GM12878 (cell line): ENCODE data around the gene TRERF1. TPM values are rescaled to one million over a fixed set of nuclear protein-coding genes. Genes with fewer than 3 reads are reported as not detected.

Source experiments
- ATAC-seq: fragments of 200-7000 bp; cut with Tn5 transposase; 3 replicates; pipeline ENCODE4 v1.9.1; 2020; ENCODE audit warnings: mild to moderate bottlenecking, moderate library complexity
- BruUV-seq: library from RNA; stranded (reverse); fragments of 400-500 nt; replicated peaks from 2 replicates; lab custom pipeline; 2021; lab: Mats Ljungman, UMichigan
- CTCF ChIA-PET: fragments of 300-600 bp; sonication (Branson Sonifier 250); formaldehyde crosslinking; extraction: SDS; loops from one replicate; lab custom pipeline; 2021; ENCODE audit warnings: inconsistent platforms; lab: Yijun Ruan, JAX
- POLR2A ChIA-PET: fragments of 350-600 bp; formaldehyde crosslinking; extraction: SDS; loops from one replicate; lab custom pipeline; 2021; ENCODE audit warnings: inconsistent platforms; lab: Charles Lee
- RAD21 ChIA-PET: fragments of 300-600 bp; sonication (Branson Sonifier 250); formaldehyde crosslinking; loops from one replicate; lab custom pipeline; 2023; ENCODE audit warnings: antibody characterized with exemption; ENCODE audit not compliant: unreplicated experiment; lab: Charles Lee
- SMC1A ChIA-PET: fragments of 300-600 bp; sonication (Branson Sonifier 250); formaldehyde crosslinking; loops from one replicate; lab custom pipeline; 2023; ENCODE audit not compliant: unreplicated experiment, uncharacterized antibody; lab: Charles Lee
- DNase-seq: peaks from one replicate; pipeline ENCODE4 v3.0.0-alpha.2; 2011; ENCODE audit warnings: low read depth, low spot score
- FAIRE-seq: peaks from 3 replicates; lab custom pipeline; 2011; peaks lifted over from hg19 to GRCh38; lab: Jason Lieb, UNC
- H2AFZ ChIP-seq: 2 replicates; pipeline ENCODE4 v1.6.0; 2011; ENCODE audit warnings: low read depth, low read length, control low read depth; ENCODE audit not compliant: control insufficient read depth
- H3K27ac ChIP-seq: 2 replicates; pipeline ENCODE4 v1.5.1; 2011; ENCODE audit warnings: control low read depth; ENCODE audit not compliant: control insufficient read depth, insufficient read depth
- H3K27me3 ChIP-seq, 2 experiments: replicated peaks in 1 of 2; 2 replicates each; pipeline versions ENCODE4 v1.6.0 to v1.6.1; 2011; ENCODE audit warnings: low read length in 1 of 2; ENCODE audit not compliant: control insufficient read depth in 2 of 2, insufficient read depth in 2 of 2
- H3K36me3 ChIP-seq, 2 experiments: 2 replicates each; pipeline ENCODE4 v1.5.1; 2011; ENCODE audit warnings: low read length in 1 of 2; ENCODE audit not compliant: control insufficient read depth in 2 of 2, insufficient read depth in 2 of 2
- H3K4me1 ChIP-seq: 2 replicates; pipeline ENCODE4 v1.6.1; 2011; ENCODE audit warnings: mild to moderate bottlenecking, low read length, moderate library complexity, mixed read lengths; ENCODE audit not compliant: control insufficient read depth, insufficient read depth
- H3K4me2 ChIP-seq: 2 replicates; pipeline ENCODE4 v1.6.0; 2011; ENCODE audit warnings: control low read depth; ENCODE audit not compliant: control insufficient read depth, insufficient read depth
- H3K4me3 ChIP-seq: fragments of 200-600 bp; sonication (generic); 2 replicates; pipeline ENCODE4 v1.5.1; 2016
- H3K79me2 ChIP-seq: 2 replicates; pipeline ENCODE4 v1.6.0; 2011; ENCODE audit warnings: low read length; ENCODE audit not compliant: control insufficient read depth, insufficient read depth
- H3K9ac ChIP-seq: 2 replicates; pipeline ENCODE4 v1.8.0; 2011; ENCODE audit warnings: low read length, control low read depth, mixed read lengths; ENCODE audit not compliant: control insufficient read depth, insufficient read depth
- H3K9me3 ChIP-seq: replicated peaks from 3 replicates; pipeline ENCODE4 v1.5.1; 2011; ENCODE audit warnings: mild to moderate bottlenecking, low read length; ENCODE audit not compliant: control insufficient read depth, insufficient read depth
- H4K20me1 ChIP-seq: 2 replicates; pipeline ENCODE4 v1.6.0; 2011; ENCODE audit not compliant: control insufficient read depth, insufficient read depth
- CREB1 ChIP-seq: IDR thresholded peaks from 2 replicates; pipeline ENCODE4 v1.6.1; 2012; ENCODE audit warnings: low read depth, mild to moderate bottlenecking, inconsistent platforms
- CTCF ChIP-seq, 3 experiments: IDR thresholded peaks in 2 of 3; conservative IDR thresholded peaks in 1 of 3; 2 replicates each; pipeline ENCODE4 v1.5.1; 2011; ENCODE audit warnings: low read depth in 3 of 3, low read length in 3 of 3, mild to moderate bottlenecking in 3 of 3, control low read depth in 2 of 3, moderate library complexity in 2 of 3, inconsistent platforms in 1 of 3, mixed read lengths in 1 of 3; ENCODE audit not compliant: control insufficient read depth in 2 of 3, insufficient read depth in 1 of 3; ENCODE audit errors: extremely low read depth in 1 of 3
- DPF2 ChIP-seq: fragments of 450-650 bp; IDR thresholded peaks from 2 replicates; pipeline ENCODE4 v1.6.1; 2017; ENCODE audit warnings: mild to moderate bottlenecking
- FOXK2 ChIP-seq: fragments of 450-650 bp; IDR thresholded peaks from 2 replicates; pipeline ENCODE4 v1.6.1; 2017; ENCODE audit warnings: mild to moderate bottlenecking, moderate library complexity
- NR2C1 ChIP-seq: fragments of 450-650 bp; IDR thresholded peaks from 2 replicates; pipeline ENCODE4 v1.6.1; 2017; ENCODE audit warnings: antibody characterized with exemption, mild to moderate bottlenecking, moderate library complexity
- RAD21 ChIP-seq: IDR thresholded peaks from 2 replicates; pipeline ENCODE4 v1.6.1; 2011; ENCODE audit warnings: mild to moderate bottlenecking, low read depth, low read length, moderate library complexity; ENCODE audit not compliant: insufficient read depth
- RUNX3 ChIP-seq: IDR thresholded peaks from 2 replicates; pipeline ENCODE4 v1.6.1; 2012; ENCODE audit warnings: low read length, inconsistent platforms
- USF1 ChIP-seq: IDR thresholded peaks from 2 replicates; pipeline ENCODE4 v1.6.1; 2011; ENCODE audit warnings: borderline replicate concordance, low read depth, mild to moderate bottlenecking, moderate library complexity, mixed read lengths, low read length; ENCODE audit not compliant: insufficient read depth; ENCODE audit errors: extremely low read length
- ZBTB11 ChIP-seq: fragments of 450-650 bp; formaldehyde crosslinking; IDR thresholded peaks from 2 replicates; pipeline ENCODE4 v1.5.0; 2022; ENCODE audit warnings: mild to moderate bottlenecking, missing genetic modification characterization
- ZNF592 ChIP-seq: fragments of 450-650 bp; IDR thresholded peaks from 2 replicates; pipeline ENCODE4 v1.6.1; 2017; ENCODE audit warnings: mild to moderate bottlenecking, moderate library complexity
- WGBS: methylation state at CpG from one replicate; pipeline ENCODE4 v1.1.6; 2016; ENCODE audit warnings: low lambda C conversion rate; ENCODE audit not compliant: insufficient replicate concordance, insufficient coverage; ENCODE audit errors: missing lambda C conversion rate; 5-methylcytosine and 5-hydroxymethylcytosine counted together
- in situ Hi-C: fragments of 300-500 bp; cut with MboI; formaldehyde crosslinking; loops from 9 replicates; pipeline ENCODE4 v1.14.3; 2018; ENCODE audit warnings: mixed read lengths
- intact Hi-C: fragments of 100-400 bp; cut with micrococcal nuclease; formaldehyde crosslinking; loops from one replicate; pipeline ENCODE4 v1.14.2; 2022; ENCODE audit not compliant: unreplicated experiment
- polyA plus RNA-seq, 11 experiments: library from polyadenylated mRNA; depleted of rRNA in 4 of 11; unstranded in 6 of 11; stranded (reverse) in 5 of 11; fragments of >200 nt; fragmentation: Nextera tagmentation in 4 of 11; fragmentation: Illumina TruSeq in 1 of 11; extraction: Ambion mirVana in 4 of 11; extraction: Trizol in 1 of 11; gene quantifications; 1 replicate in 1 of 11; 2 replicates in 10 of 11; pipeline versions ENCODE4 v1.2.1 to v1.2.3, GENCODE V29; 2011 to 2016; ENCODE audit warnings: inconsistent platforms in 2 of 11, missing spikeins in 2 of 11, low read depth in 1 of 11
- total RNA-seq, 4 experiments: library from RNA; depleted of rRNA in 3 of 4; stranded (reverse); fragments of >200 nt in 3 of 4; fragmentation: Illumina TruSeq in 1 of 4; extraction: Trizol in 1 of 4; gene quantifications; 2 replicates each; pipeline versions ENCODE4 v1.2.1 to v1.2.3, GENCODE V29; 2013 to 2021

TRERF1 gene
- total and polyA plus RNA-seq, 10 of the 15 experiments (the other 5 are each of a cell fraction or from before 2014, with no cell fraction given) = 2.2 to 19.4 (median 7.2) TPM

- in situ Hi-C loops = no loop called here
- Histone ChIP-seq H3K27me3 (no peaks in the 10 kb centered on the region), H3K36me3 (no peaks in the 10 kb centered on the region), H2AFZ (no peak overlapping the region), H3K9me3 (no peaks in the 10 kb centered on the region), H4K20me1 (peaks cover 4% of the 10 kb centered on the region), H3K9ac (no peak overlapping the region), H3K27ac (no peak overlapping the region), H3K4me2 (no peak overlapping the region), H3K79me2 (peaks cover 7% of the 10 kb centered on the region), H3K4me1 (peaks cover 6% of the 10 kb centered on the region), H3K4me3 (no peak overlapping the region)
- TF ChIP-seq DPF2 (no peak), FOXK2 (no peak), RUNX3 (0 out of 2 replicates have a peak, but pooled peaks have one; percentile 14), ZNF592 (no peak), NR2C1 (no peak), CTCF (IDR thresholded peaks at IDR 0.05 in 2 of 3, conservative IDR thresholded peaks at IDR 0.05 in 1 of 3; ENCODE audit: control insufficient read depth in 2 of 3, extremely low read depth in 1 of 3, insufficient read depth in 1 of 3, low read depth in 3 of 3, low read length in 3 of 3) (peak in 2 of 3 experiments; percentile 22; a peak in 2 of 6 replicates), CREB1 (no peak), ZBTB11 (no peak), RAD21 (peak; percentile 52), USF1 (no peak)
- ChIA-PET CTCF (interaction anchor here (1.7 kb wide), 1 partner anchor 151 kb away, joined by 6 read pairs; no protein-coding TSS in a partner anchor), RAD21 (interaction anchor here (2.2 kb wide), 1 partner anchor 151 kb away, joined by 11 read pairs; no protein-coding TSS in a partner anchor), POLR2A (no interaction called here), SMC1A (interaction anchor here (1.2 kb wide), 1 partner anchor 15 kb away, joined by 3 read pairs; no protein-coding TSS in a partner anchor)
- DNase-seq = no peak
- intact Hi-C loops = no loop called here
- peak; percentile 52; the same call in 2 of the 3 replicates for ATAC-seq
- FAIRE-seq = no peak
- WGBS = 65% methylated on average over 3 of the region's 3 CpGs
- no TSS peak for BruUV-seq
These were observed 55.0 kb downstream of the TRERF1 start for GRCh38 chr6:42396720-42397119.
